NCI-H1694 (cell line): Measurements from ENCODE around the gene ART4.
A peak's percentile ranks its signal among the peaks of the same experiment; 100 is the strongest.

Experiments
- DNase-seq: peaks from one replicate; lab custom pipeline; 2025; lab: John Stamatoyannopoulos, UW

Gene ART4

GRCh38 chr12:14810167-14810952 lies 33.0 kb downstream of the ART4 start:
- no peak for DNase-seq

GRCh38 chr12:14803830-14804160 lies 39.5 kb downstream of the ART4 start:
- no peak for DNase-seq

GRCh38 chr12:14803011-14803829 lies 40.1 kb downstream of the ART4 start, which contains the start of the genes C12orf60 and WBP11:
TSS of gene C12orf60 (plus strand) at chr12:14803670. CDS start at chr12:14822936, 19,266 bp downstream.
TSS of gene WBP11 (minus strand) at chr12:14803478. CDS start at chr12:14801383, 2,095 bp downstream.
- peak; percentile 100 for DNase-seq

GRCh38 chr12:14802721-14803010 lies 40.7 kb downstream of the ART4 start:
- DNase-seq: no peak

GRCh38 chr12:14802247-14802646 lies 41.1 kb downstream of the ART4 start:
- no peak for DNase-seq

- no peak for DNase-seq
Observed at GRCh38 chr12:14795028-14795448, 48.3 kb downstream of the ART4 start.

GRCh38 chr12:14785568-14785967 lies 57.8 kb downstream of the ART4 start:
- no peak for DNase-seq

- DNase-seq: no peak
Observed at GRCh38 chr12:14784471-14784870, 58.9 kb downstream of the ART4 start.

GRCh38 chr12:14782756-14783155 lies 60.6 kb downstream of the ART4 start:
- DNase-seq: no peak

GRCh38 chr12:14781563-14781962 lies 61.8 kb downstream of the ART4 start:
- DNase-seq: no peak

- no peak for DNase-seq
Observed at GRCh38 chr12:14780859-14781258, 62.5 kb downstream of the ART4 start.

- DNase-seq: no peak
Observed at GRCh38 chr12:14779834-14780233, 63.5 kb downstream of the ART4 start.

GRCh38 chr12:14777271-14777670 lies 66.1 kb downstream of the ART4 start:
- no peak for DNase-seq

- DNase-seq: no peak
Observed at GRCh38 chr12:14776236-14776961, 66.9 kb downstream of the ART4 start.

- no peak for DNase-seq
Observed at GRCh38 chr12:14775636-14775980, 67.7 kb downstream of the ART4 start.
